GM21423 (cell line): Measurements from ENCODE around the gene AKIRIN1.
"Not testable (repeated sequence)": the region's sequence is repeated elsewhere in the genome, so short reads cannot be mapped to it uniquely, and the experiment has no call there.

ENCODE experiments used
- ATAC-seq: cut with Tn5 transposase; IDR thresholded peaks from one replicate; pipeline ENCODE4 v1.9.1; 2021; ENCODE audit warnings: mild to moderate bottlenecking, moderate library complexity; ENCODE audit not compliant: unreplicated experiment

Gene AKIRIN1

DNA sequence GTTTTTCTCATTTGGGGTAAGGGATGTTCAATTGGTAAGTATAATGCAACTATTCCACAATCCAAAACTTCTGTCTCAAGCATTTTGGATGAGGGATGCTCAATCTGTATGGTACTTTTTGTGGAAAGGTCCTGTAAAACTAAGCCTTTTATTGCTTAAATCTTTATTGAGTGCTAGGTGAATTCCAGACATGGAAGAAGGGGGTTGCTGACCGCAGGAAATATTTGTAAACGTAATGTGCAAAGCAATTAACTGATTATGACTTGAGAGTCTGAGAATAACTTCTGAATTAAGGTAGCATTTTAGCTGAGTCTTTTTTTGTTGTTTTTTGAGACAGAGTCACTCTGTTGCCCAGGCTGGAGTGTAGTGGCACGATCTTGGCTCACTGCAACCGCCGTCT is 3.1 kb downstream of the AKIRIN1 start:
- no peak for ATAC-seq

DNA sequence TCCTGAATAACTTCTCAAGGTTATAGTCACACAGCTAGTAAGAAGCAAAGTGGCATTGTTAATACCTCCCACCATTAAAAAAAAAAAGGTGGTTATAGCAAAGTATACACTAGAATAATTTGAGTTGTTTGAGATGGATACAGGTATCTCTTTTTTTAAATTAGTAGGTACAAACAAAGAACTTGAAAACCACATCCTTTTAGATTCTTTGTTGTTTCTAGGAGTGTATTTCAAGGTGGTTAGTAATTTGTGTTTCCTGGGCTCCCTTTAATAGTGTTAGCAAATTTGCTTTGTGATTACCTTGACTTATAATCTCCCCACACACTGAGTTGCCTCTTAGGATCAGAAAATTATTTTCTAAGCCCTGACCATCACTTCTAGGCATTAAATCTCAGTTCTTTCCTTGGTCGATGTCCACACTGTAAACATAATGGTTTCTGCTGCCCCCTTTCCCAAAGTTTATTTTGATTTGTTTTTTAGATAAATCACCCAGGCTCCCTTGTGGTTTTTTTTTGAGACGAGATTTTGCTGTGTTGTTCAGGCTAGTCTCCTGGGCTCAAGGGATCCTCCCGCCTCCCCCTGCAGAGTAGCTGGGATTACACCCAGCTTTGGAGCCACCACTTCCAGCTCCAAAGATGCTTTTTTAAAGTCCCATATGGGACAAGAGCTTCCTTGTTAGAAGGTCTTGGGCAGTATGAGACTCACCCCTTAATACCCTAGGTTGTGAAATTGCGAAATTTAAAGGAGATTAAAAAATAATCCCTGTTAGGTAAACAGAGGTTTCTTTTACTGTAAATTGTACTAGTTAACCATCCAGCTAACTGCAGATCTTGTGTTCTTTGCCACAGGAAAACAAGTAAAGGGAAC is 6.2 kb downstream of the AKIRIN1 start:
- no peak for ATAC-seq

GRCh38 chr1:38997901-38998190 is 6.8 kb downstream of the AKIRIN1 start:
- ATAC-seq: no peak

- ATAC-seq: no peak
These were observed 10.7 kb downstream of the AKIRIN1 start for GRCh38 chr1:39001516-39002421.

DNA sequence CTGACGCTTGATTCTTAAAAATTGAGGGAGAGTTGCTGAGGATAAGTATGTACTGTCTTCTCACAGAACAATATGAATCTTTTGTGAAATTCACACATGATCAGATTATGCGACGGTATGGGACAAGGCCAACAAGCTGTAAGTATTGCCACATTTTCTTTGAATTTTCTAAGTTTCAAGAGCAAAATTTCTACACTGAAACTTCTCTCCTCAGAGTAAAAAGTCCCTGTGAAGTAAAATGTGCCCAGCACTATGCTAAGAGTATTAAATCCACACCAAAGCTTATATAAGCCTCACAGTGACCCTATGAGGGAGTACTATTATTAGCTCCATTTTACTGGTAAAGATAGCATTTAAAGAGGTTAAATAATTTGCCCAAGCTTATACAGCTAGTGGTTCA is 12.2 kb downstream of the AKIRIN1 start:
- ATAC-seq: no peak

GRCh38 chr1:39003794-39004193 is 12.7 kb downstream of the AKIRIN1 start:
- no peak for ATAC-seq

DNA sequence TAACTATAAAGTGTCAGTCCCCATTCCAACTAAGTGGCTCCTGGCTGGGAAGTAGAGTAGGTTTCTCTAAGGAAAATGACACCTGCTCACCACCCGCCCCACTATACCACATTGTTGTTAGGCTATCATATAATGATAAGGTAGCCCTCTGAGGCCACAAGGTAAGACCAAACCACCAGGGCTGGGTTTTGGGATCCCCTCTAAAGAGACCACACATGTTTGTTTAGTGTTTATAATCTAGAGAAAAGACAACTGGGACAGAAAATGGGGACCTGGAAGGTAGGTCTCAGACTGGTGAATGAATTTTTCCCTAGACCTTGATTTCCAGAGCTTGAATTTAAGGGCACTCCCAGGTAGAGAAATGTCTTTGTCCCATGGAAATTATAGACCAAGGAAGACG is 15.2 kb downstream of the AKIRIN1 start:
- ATAC-seq: no peak

- ATAC-seq: no peak
These were observed 15.9 kb downstream of the AKIRIN1 start for GRCh38 chr1:39006726-39007645.

DNA sequence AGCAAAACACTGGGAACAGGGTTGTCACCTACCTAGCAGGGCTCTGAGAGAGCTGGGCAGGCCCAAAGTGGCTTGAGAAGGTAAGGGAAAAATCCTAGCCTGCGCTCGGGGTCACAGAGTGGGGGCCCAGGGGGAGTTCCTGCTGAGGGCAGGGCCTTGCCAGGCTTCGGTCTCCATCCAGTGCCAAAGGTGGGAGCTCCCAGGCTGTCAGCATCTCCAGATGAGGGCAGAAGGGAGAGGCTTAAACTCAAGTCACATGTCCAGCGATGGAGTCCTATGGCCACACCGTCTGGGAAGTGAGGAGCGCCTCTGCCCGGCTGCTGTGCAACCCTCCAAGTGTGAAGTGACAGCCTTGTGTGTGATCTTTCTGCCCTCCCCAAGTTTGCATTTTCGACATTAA is 23.9 kb downstream of the AKIRIN1 start:
- ATAC-seq: not testable (repeated sequence)

- no peak for ATAC-seq
These were observed 25.6 kb downstream of the AKIRIN1 start for GRCh38 chr1:39016604-39017171.

DNA sequence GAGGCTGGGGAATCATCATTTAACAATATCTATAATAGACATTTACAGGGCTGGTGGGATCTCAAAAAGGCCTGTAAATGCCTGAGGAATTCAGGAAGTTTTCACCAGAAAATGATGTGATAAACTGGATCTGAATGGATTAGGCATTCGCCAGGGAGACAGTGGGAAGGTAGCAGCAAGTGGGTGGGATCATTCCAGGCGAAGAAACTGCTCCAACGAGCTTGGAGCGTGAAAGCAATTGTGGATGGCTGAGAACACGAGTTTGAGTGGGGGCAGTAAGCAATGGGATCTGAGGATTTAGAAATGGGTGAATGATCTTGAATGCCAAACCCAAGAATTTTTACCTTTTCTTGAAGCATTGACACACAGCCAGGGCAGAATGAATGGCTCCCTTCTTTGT is 26.2 kb downstream of the AKIRIN1 start:
- no peak for ATAC-seq

DNA sequence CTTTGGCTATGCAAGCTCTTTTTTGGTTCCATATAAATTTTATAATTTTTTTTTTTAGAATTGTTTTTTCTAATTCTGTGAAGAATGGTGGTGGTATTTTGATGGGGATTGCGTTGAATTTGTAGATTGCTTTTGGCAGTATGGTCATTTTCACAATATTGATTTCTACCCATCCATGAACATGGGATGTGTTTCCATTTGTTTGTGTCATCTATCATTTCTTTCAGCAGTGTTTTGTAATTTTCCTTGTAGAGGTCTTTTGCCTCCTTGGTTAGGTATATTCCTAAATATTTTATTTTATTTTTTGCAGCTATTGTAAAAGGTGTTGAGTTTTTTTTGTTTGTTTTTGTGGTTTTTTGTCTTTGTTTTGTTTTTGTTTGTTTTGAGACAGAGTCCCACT is 29.4 kb downstream of the AKIRIN1 start:
- ATAC-seq: not testable (repeated sequence)

- no peak for ATAC-seq
These were observed 30.4 kb downstream of the AKIRIN1 start for GRCh38 chr1:39021426-39021825.

GRCh38 chr1:39023140-39023539 is 32.1 kb downstream of the AKIRIN1 start:
- no peak for ATAC-seq

- peak; percentile 72 for ATAC-seq
These were observed 35.2 kb downstream of the AKIRIN1 start, which contains the start of gene NDUFS5 for GRCh38 chr1:39026051-39026865. Gene NDUFS5 (plus strand): TSS chr1:39026350. CDS start chr1:39028725, 2,375 bp downstream.

DNA sequence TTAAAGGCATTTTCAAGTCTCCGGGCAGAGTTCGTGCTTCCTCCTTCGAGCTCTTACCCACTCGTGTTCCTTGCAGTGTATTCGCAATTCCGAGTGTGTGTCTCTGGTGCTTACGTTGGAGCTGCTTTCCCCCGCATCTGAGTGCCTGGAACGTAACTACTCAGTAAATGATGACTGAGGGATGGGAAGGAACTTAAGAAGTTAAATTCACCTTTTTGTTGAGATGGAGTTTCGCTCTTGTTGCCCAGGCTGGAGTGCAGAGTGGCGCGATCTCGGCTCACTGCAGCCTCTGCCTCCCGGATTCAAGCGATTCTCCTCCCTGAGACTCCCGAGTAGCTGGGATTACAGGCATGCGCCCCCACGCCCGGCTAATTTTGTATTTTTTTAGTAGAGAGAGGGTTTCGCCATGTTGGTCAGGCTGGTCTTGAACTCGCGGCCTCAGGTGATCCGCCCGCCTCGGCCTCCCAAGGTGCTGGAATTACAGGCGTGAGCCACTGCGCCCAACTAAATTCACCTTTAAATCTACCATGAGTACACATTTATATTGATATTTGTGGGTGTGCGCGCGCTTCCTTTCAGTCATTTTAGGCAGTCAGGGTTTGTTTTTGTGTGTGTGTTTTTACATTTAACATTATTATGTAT is 35.9 kb downstream of the AKIRIN1 start:
- no peak for ATAC-seq

- no peak for ATAC-seq
These were observed 43.1 kb downstream of the AKIRIN1 start for GRCh38 chr1:39034114-39034654.

DNA sequence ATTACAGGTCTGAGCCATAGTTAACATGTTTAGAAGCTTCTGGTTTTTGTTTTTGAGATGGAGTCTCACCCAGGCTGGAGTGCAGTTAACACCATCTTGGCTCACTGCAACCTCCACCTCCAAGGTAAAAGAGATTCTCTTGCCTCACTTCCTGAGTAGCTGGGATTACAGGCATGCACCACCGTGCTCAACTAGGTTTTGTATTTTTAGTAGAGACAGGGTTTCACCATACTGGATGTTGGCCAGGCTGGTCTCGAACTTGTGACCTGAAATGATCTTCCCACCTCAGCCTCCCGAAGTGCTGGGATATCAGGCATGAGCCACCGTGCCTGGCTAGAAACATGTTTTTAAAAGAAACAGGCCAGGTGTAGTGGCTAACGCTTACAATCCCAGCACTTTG is 45.6 kb downstream of the AKIRIN1 start:
- ATAC-seq: no peak

DNA sequence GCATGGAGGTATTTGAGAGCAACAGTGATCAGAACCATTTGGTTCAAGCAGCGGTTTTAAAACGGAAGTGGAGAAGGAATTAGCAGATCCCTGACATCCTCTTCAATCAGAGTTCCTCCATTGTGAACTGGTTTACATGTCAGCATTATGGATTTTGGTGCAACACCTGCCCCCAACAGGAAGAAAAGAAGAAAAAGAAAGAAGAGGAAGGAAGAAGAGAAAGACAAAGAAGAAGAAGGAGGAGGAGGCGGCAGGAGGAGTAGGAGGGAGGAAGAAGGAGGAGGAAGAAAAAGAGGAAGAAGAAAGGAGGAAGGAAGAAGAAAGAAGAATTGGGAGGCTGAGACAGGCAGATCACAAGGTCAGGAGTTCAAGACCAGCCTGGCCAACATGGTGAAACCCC is 52.4 kb downstream of the AKIRIN1 start:
- no peak for ATAC-seq
